Measurements from ENCODE around the gene PACRG.

Gene PACRG

GRCh38 chr6:162998777-162999176, 271.0 kb downstream of the PACRG start:
- TF ChIP-seq SIN3A (IDR thresholded peaks at IDR 0.05; ENCODE audit: borderline replicate concordance, insufficient read depth, low read length), result no peak
- no peak for TF ChIP-seq TAF1 (IDR thresholded peaks at IDR 0.05; ENCODE audit: borderline replicate concordance, insufficient read depth, low read length)
- no peak for TF ChIP-seq POLR2AphosphoS5 (IDR thresholded peaks at IDR 0.05; ENCODE audit: low read depth, low read length)
- TF ChIP-seq, protein P1, sequence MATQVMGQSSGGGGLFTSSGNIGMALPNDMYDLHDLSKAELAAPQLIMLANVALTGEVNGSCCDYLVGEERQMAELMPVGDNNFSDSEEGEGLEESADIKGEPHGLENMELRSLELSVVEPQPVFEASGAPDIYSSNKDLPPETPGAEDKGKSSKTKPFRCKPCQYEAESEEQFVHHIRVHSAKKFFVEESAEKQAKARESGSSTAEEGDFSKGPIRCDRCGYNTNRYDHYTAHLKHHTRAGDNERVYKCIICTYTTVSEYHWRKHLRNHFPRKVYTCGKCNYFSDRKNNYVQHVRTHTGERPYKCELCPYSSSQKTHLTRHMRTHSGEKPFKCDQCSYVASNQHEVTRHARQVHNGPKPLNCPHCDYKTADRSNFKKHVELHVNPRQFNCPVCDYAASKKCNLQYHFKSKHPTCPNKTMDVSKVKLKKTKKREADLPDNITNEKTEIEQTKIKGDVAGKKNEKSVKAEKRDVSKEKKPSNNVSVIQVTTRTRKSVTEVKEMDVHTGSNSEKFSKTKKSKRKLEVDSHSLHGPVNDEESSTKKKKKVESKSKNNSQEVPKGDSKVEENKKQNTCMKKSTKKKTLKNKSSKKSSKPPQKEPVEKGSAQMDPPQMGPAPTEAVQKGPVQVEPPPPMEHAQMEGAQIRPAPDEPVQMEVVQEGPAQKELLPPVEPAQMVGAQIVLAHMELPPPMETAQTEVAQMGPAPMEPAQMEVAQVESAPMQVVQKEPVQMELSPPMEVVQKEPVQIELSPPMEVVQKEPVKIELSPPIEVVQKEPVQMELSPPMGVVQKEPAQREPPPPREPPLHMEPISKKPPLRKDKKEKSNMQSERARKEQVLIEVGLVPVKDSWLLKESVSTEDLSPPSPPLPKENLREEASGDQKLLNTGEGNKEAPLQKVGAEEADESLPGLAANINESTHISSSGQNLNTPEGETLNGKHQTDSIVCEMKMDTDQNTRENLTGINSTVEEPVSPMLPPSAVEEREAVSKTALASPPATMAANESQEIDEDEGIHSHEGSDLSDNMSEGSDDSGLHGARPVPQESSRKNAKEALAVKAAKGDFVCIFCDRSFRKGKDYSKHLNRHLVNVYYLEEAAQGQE (IDR thresholded peaks at IDR 0.05; ENCODE audit: insufficient read depth in 1 of 2, low read depth in 2 of 2, low read length in 2 of 2), result no peak
- TF ChIP-seq FOXP2 (optimal IDR thresholded peaks at IDR 0.05; ENCODE audit: borderline replicate concordance, extremely low read depth, extremely low read length, insufficient read depth), result no peak

GRCh38 chr6:162999575-163000285, 272.0 kb downstream of the PACRG start:
- TF ChIP-seq TAF1 (IDR thresholded peaks at IDR 0.05; ENCODE audit: borderline replicate concordance, insufficient read depth, low read length), result no peak

GRCh38 chr6:163001330-163001729, 273.6 kb downstream of the PACRG start:
- TF ChIP-seq FOXP2 (optimal IDR thresholded peaks at IDR 0.05; ENCODE audit: borderline replicate concordance, extremely low read depth, extremely low read length, insufficient read depth) (no peak), TAF1 (IDR thresholded peaks at IDR 0.05; ENCODE audit: borderline replicate concordance, insufficient read depth, low read length) (no peak), POLR2AphosphoS5 (IDR thresholded peaks at IDR 0.05; ENCODE audit: low read depth, low read length) (no peak), SIN3A (IDR thresholded peaks at IDR 0.05; ENCODE audit: borderline replicate concordance, insufficient read depth, low read length) (no peak)
- TF ChIP-seq, protein P1 (IDR thresholded peaks at IDR 0.05; ENCODE audit: insufficient read depth in 1 of 2, low read depth in 2 of 2, low read length in 2 of 2), result no peak

GRCh38 chr6:163008186-163008585, 280.4 kb downstream of the PACRG start:
- TF ChIP-seq TAF1 (IDR thresholded peaks at IDR 0.05; ENCODE audit: borderline replicate concordance, insufficient read depth, low read length), result no peak
- TF ChIP-seq FOXP2 (optimal IDR thresholded peaks at IDR 0.05; ENCODE audit: borderline replicate concordance, extremely low read depth, extremely low read length, insufficient read depth), result no peak
- TF ChIP-seq, protein P1 (IDR thresholded peaks at IDR 0.05; ENCODE audit: insufficient read depth in 1 of 2, low read depth in 2 of 2, low read length in 2 of 2), result no peak
- TF ChIP-seq SIN3A (IDR thresholded peaks at IDR 0.05; ENCODE audit: borderline replicate concordance, insufficient read depth, low read length), result no peak
- no peak for TF ChIP-seq POLR2AphosphoS5 (IDR thresholded peaks at IDR 0.05; ENCODE audit: low read depth, low read length)

DNA sequence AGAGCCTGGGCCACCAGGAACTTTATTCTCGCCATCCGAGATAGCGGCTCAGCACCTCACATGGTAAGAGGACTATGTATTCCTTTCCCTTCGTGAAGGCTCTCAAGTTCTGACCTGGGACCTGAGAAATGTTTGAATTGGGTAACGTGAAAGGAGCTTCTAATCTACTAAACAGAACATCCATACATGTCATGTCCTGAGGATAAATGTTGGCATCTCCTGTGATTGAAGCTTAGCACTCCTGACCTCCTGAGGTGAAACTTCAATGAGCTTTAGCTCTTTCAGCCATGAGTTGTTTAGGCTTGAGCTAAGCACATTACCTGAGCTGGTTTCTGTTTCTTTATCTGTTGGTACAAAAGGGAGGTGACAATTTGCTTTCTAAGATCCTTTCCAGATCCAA, 280.9 kb downstream of the PACRG start:
- TF ChIP-seq POLR2AphosphoS5 (IDR thresholded peaks at IDR 0.05; ENCODE audit: low read depth, low read length) (no peak), FOXP2 (optimal IDR thresholded peaks at IDR 0.05; ENCODE audit: borderline replicate concordance, extremely low read depth, extremely low read length, insufficient read depth) (no peak), TAF1 (IDR thresholded peaks at IDR 0.05; ENCODE audit: borderline replicate concordance, insufficient read depth, low read length) (no peak)

- no peak for TF ChIP-seq TAF1 (IDR thresholded peaks at IDR 0.05; ENCODE audit: borderline replicate concordance, insufficient read depth, low read length)
- TF ChIP-seq, protein P1 (IDR thresholded peaks at IDR 0.05; ENCODE audit: insufficient read depth in 1 of 2, low read depth in 2 of 2, low read length in 2 of 2), result no peak
- no peak for TF ChIP-seq POLR2AphosphoS5 (IDR thresholded peaks at IDR 0.05; ENCODE audit: low read depth, low read length)
- no peak for TF ChIP-seq SIN3A (IDR thresholded peaks at IDR 0.05; ENCODE audit: borderline replicate concordance, insufficient read depth, low read length)
- TF ChIP-seq FOXP2 (optimal IDR thresholded peaks at IDR 0.05; ENCODE audit: borderline replicate concordance, extremely low read depth, extremely low read length, insufficient read depth), result no peak
Measured at GRCh38 chr6:163010145-163010544, 282.4 kb downstream of the PACRG start.
